GM18505 (cell line): Measurements from ENCODE around the gene ZBTB7C.
"Not testable (repeated sequence)": the region's sequence is repeated elsewhere in the genome, so short reads cannot be mapped to it uniquely, and the experiment has no call there.

ENCODE experiments used
- ATAC-seq: cut with Tn5 transposase; IDR thresholded peaks from one replicate; pipeline ENCODE4 v1.9.1; 2021; ENCODE audit not compliant: unreplicated experiment
- POLR2A ChIP-seq: IDR thresholded peaks from 4 replicates; pipeline ENCODE4 v1.6.1; 2011; ENCODE audit warnings: borderline replicate concordance; ENCODE audit not compliant: insufficient read depth, insufficient read length; ENCODE audit errors: extremely low read depth

The ZBTB7C gene

DNA sequence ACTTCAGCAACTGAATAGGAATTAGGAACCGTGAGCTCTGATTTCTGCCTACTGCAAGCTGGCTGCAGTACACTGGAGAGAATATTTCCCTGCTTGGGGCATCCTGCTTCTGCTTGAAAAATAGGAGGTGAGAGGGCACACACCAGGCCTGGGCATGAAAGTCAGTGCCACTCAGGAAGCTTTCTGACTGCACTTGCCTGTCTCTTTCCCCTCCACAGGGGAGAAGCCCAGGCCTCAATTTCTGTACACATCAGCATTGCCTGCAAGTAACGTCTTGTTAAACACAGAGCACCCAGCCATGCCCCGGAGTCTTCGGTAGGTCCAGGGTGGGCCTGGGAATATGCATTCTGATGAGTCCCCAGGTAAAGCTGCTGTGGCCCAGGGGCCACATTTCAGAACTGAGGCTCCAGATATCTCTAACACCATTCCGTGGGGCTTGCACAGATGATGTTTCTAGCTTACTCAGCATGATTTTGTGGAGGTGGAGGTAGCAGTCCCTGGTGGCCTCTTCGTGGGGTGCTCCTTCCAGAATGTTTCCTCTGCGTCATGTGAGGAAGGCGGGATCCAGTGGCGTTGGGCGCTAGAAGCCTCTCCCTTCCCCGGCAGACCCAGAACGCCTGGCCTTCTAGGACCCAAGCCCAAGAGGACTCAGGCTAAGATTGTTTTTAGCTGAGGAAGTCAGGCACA is 114.1 kb downstream of the ZBTB7C start:
- ATAC-seq: no peak
- TF ChIP-seq POLR2A: no peak

DNA sequence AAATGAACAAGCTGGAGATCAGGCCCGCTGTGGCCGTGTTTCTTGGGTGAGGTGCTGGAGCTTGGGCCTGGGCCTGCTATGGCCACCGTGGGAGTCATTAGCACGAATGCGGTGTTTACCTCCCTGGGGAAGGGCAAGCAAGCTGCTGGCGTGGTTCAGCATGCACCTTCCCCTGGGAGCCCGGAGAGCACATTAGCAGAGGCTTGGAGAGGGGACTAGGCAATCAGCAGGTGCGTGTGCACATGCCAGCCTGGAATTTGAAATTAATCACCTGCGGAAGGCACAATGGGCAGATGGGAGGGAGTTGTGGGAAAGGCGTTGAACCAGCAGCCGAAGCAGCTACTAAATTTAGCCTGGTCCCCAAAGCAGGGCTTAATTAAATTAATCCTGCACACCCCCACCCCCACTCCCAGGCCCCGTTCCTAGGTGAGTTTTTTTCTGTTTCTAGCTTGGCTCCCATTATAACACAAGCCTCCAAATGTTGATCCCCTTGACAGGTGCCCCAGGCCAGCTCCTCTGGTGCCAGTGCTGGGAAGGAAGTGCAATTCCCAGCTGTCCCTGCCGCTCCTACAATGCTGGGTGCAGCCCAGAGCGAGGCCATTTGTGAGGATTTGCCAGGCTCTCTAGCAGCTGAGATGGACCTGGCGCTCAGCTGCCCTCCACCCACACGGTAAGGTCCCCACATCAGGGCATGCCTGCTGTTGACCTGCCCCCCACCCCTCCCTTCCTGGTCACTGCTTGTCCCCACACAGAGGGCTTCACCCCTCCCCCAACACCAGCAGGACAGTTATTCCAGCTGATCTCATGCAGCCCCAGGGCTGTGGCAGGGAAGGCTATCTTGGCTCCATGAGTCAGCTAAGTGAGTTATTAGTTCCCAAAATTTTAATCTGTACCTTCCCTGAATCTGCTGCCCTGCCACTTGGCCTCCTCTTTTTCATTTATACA is 115.0 kb downstream of the ZBTB7C start:
- no peak for ATAC-seq
- no peak for TF ChIP-seq POLR2A

DNA sequence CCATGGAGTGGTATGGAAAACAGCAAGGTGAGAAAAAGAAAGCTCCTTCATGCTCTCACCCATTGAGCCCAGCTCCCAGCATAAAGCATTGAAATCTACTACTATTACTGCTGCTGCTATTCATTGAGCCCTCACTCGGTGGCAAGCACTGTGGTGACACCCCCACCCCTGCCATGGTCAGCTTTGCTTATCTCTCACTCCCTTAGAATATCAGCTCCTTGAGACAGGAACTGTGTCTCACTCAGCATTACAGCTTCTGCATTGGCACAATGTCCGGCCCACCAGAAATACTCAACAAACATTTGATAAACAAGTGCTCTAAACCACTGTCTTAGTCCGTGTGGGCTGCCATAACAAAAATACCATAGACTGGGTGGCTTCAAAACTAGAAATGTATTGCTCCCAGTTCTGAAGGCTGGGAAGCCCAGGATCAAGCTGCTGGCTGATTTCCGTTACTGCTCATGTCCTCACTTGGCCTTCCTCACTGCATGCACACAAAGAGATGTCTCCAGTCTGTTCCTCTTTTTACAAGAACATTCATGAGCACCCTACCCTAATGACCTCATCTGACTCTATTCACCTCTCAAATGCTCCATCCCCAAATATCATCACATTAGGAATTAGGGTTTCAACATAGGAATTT is 116.3 kb downstream of the ZBTB7C start:
- no peak for ATAC-seq

DNA sequence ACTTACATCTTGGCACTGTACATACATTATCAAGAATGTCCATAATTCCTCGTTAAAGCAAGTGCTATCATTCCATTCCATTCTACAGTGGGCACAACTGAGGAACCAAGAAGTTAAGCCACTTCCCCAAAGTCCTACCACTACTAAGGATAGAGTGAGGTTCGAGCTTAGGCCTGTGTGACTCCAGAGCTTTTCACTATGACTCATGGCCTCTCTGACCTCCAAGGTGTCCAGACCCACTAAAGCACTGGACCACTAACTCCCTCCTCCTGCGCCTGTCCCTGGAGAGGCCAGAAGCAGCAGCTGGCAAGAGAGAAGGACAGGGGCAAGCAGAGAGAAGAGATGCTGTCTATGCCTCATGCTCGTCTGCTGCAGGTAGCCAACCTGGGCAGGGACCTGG is 117.0 kb downstream of the ZBTB7C start:
- TF ChIP-seq POLR2A: no peak
- ATAC-seq: no peak

More for the DNA sequence above, 116.3 kb downstream of the ZBTB7C start:
- no peak for TF ChIP-seq POLR2A

DNA sequence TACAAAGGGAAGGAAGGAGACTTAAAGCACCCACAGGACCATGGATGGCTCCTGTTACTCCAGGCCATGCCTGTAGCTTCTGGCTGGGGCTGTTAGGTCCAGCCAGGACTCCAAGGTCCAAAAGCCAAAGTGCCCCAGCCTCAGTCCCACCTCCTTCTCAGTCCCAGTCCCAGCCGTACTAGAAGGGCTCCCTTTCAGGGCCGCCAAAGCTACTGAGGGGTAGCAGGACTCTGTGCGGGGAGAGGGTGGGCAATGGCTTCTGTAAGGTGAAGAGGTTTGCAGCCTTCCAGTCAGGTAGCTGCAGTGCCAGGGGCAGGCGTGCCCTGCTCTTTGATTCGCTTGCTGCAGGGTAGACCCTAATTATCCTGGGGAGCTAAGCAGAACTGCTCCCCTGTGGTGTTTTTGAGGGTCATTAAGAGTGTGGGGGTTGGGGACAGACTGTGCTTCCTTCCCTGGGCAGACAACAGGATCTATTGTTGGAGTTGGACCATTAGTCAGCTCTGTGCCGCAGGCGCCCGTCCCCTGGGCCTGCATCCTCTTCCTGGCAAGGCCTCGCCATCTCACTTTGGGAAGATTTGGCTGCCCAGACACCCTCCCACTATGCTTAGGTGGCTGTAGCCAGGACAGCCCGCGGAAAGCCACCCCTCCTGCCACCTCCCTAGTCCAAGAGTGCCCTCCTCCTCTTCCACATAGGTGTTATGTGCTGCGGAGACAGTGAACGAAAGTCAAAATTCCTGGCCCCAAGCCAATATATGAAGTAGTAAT is 118.8 kb downstream of the ZBTB7C start:
- no peak for ATAC-seq
- TF ChIP-seq POLR2A: no peak

DNA sequence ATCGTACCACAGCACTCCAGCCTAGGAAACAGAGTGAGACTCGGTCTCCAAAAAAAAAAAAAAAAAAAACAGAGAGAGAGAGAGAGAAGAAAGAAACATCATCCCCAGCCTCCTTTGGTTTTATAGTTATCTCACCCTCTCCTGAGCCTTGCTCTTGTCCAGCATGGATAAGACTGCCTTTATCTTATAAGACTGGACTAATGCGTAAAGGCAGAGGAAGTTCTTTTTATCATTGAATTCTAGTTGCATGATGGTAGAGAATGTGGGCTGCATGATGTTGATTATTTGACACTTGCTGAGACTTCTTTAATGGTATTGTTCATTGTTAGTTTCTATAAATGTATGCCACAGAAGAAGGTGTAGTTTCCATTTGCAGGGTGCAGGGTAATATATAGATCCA is 124.4 kb downstream of the ZBTB7C start:
- TF ChIP-seq POLR2A: no peak
- ATAC-seq: no peak

DNA sequence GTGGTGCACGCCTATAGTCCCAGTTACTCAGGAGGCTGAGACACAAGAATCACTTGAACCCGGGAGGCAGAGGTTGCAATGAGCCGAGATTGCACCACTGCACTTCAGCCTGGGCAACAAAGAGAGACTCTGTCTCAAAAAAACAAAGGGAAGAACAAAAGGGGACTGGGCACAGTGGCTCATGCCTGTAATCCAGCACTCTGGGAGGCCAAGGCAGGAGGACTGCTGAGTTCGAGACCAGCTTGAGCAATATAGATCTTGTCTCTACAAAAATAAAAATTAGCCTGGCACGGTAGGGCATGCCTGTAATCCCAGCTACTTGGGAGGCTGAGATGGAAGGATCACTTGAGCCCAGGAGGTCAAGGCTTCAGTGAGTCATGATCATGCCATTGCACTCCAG is 125.2 kb downstream of the ZBTB7C start:
- not testable (repeated sequence) for ATAC-seq

DNA sequence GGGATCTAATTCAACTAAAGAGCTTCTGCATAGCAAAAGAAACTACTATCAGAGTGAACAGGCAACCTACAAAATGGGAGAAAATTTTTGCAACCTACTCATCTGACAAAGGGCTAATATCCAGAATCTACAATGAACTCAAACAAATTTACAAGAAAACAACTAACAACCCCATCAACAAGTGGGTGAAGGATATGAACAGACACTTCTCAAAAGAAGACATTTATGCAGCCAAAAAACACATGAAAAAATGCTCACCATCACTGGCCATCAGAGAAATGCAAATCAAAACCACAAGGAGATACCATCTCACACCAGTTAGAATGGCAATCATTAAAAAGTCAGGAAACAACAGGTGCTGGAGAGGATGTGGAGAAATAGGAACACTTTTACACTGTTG is 127.7 kb downstream of the ZBTB7C start:
- not testable (repeated sequence) for ATAC-seq

DNA sequence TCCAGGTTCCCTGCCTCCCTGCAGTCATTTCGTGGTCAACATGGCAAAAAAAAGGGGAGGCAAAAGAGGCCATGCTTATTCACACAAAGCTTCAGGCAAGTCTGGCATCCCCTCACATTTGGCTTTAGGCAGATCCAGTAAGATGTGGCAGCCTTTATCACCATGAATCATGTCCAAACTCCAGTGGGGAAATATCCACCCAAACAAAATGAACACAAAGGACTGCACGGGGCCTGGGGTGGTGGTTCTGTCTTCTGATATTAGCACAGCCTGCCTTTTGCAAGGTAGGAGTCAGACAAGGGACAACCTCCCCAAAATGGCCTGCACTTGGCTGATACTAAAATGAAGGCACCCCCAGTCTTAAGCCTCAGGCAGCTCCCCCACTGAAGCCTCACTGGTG is 129.9 kb downstream of the ZBTB7C start:
- TF ChIP-seq POLR2A: no peak
- ATAC-seq: no peak

DNA sequence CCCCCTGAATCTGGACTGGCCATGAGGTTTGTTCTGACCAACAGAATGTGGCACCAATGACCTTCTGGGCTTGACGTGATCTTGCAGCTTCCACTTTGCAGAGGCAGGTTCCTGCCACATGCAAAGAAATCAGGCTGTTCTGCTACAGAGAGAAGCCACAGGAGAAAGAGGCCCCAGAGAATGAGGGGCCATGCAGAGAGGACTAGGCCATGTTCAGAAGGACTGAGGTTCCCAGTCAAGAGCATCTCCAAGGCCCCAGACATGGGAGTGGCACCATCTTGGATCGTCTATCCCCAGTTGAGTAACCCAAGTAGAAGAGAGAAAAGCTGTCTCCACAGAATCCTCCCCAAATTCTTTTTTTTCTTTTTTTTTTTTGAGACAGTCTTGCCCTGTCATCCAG is 131.1 kb downstream of the ZBTB7C start:
- no peak for ATAC-seq
- TF ChIP-seq POLR2A: no peak

DNA sequence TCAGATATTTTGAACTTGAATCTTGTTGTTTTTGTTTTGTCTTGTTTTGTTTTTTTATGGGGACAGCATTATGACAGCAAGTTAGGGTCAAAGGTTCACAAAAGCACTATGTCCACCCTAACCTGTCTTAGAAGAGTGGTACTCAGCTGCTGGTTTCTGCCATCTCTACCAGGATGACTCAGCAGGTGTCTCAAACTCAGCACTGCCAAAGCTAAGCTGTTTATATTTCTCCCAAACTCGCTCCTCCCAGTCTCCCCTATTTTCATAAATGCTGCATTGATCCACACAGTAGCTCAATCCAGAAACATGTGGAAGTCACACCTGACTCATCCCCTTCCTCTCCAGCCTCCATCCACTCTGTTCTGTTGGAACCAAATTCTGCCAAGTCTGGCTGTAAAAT is 134.9 kb downstream of the ZBTB7C start:
- ATAC-seq: no peak
- no peak for TF ChIP-seq POLR2A

DNA sequence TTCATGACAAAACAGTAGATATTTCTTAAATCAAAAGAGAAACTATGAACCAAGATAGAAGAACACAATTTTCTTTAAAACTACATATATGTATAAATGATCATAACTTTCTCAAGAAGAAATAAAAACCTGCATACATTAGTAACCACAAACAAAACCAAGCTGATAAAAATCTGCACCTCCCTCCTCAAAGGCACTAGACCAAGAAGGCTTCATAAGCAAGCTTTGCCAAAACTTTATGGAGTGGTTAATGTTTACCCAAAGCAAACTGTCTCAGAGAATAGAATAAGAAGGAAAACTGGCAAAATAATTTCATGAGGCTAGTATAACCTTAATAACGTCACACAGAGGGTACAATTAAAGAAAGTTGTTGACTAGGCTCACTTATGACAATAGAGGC is 138.3 kb downstream of the ZBTB7C start:
- no peak for ATAC-seq
- TF ChIP-seq POLR2A: no peak

DNA sequence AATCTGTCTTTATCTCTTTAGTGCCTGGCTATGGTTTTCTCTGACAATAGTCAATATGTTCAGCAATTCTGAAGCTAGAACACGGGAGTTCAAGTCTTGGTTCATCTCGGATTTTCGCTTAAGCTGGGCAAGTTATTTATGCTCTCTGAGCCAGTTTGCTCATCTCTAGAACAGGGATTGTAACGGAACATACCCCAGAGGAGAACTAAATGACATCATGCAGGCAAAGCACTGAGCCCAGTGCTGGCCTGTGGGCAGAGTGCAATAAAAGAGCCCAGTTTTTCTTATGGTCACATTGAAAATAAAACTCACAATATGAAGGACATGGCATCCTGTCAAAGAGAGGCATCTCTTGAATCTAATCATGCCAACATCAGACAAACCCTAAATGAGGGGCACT is 143.9 kb downstream of the ZBTB7C start:
- no peak for TF ChIP-seq POLR2A
- ATAC-seq: no peak

DNA sequence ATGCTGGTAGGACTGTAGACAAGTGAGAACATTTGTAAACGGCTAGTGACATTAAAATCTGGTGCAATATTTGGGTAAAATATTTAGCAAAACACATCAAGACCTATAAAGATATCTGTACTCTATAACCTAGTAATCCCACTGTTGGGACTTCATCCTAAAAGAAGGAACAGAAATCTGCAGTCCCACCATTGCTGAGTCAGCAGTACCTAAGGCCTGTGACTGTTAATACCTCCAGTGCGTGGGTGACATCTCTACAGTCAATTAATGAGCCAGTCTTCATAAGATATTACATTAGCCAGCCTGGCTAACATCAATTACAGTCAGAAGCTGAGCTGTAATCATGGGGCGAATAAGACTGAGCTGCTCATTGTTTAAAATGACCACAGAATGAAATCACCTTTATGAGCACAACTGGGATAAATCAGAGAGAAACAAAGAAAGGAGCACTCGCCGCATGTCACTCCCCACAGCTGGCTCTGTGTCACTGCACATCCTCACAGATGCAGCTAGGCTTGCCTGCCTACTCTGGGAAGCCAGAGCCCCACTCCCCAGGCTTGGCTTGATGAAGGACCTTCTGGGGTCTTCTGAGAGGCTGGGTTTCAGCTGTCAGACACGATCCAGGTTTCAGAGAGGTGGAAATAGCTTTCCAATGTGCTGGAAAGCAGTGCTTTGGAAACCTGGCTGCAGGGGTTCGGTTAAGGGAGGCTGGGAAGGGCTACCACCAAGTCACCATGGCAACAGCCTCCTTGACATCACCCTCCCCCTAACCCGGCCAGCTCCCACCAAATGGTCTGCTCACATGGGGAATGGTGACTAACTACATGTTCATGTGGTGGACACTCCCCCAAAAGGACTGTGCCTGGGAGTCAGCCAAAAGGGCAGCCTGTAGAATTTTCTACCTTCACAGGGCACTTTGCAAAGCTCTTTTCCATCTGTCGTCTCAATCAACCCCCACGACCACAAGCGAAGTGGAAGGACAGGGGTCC is 145.0 kb downstream of the ZBTB7C start:
- no peak for ATAC-seq
- TF ChIP-seq POLR2A: no peak
